ENCODE measurements around the gene EPRS1.

The EPRS1 gene

GRCh38 chr1:220007438-220007837, 38.9 kb downstream of the EPRS1 start:
- H3K27ac ChIP-seq, result peak overlapping the region; percentile 8
- no peak for TF ChIP-seq CTCF (IDR thresholded peaks at IDR 0.05)
- TF ChIP-seq ZFX (IDR thresholded peaks at IDR 0.05; ENCODE audit: borderline replicate concordance), result no peak

- no peak overlapping the region for H3K27ac ChIP-seq
Measured at GRCh38 chr1:220005489-220005888, 40.8 kb downstream of the EPRS1 start.

GRCh38 chr1:220003610-220004299, 42.5 kb downstream of the EPRS1 start:
- H3K27ac ChIP-seq, result no peak overlapping the region
- no peak for TF ChIP-seq CTCF (IDR thresholded peaks at IDR 0.05)
- no peak for TF ChIP-seq ZFX (IDR thresholded peaks at IDR 0.05; ENCODE audit: borderline replicate concordance)

More at GRCh38 chr1:220005489-220005888, 40.8 kb downstream of the EPRS1 start:
- TF ChIP-seq CTCF (IDR thresholded peaks at IDR 0.05), result no peak
- no peak for TF ChIP-seq ZFX (IDR thresholded peaks at IDR 0.05; ENCODE audit: borderline replicate concordance)

DNA sequence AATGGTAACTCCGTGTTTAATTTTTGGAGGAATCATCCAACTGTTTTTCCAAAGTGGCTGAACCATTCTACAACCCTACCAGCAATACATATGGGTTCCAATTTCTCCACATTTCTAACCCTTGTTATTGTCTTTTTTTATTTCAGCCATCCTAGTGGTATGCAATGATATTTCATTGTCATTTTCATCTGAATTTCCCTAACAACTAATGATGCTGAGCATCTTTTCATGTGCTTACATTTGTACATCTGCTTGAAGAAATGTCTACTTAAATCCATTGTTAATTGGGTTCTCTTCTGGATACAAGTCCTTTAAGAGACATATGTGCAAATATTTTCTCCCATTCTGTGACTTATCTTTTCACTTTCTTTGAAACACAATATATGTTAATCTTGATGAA, 43.3 kb downstream of the EPRS1 start:
- H3K27ac ChIP-seq, result no peak overlapping the region
- TF ChIP-seq CTCF (IDR thresholded peaks at IDR 0.05) (no peak), ZFX (IDR thresholded peaks at IDR 0.05; ENCODE audit: borderline replicate concordance) (no peak)

DNA sequence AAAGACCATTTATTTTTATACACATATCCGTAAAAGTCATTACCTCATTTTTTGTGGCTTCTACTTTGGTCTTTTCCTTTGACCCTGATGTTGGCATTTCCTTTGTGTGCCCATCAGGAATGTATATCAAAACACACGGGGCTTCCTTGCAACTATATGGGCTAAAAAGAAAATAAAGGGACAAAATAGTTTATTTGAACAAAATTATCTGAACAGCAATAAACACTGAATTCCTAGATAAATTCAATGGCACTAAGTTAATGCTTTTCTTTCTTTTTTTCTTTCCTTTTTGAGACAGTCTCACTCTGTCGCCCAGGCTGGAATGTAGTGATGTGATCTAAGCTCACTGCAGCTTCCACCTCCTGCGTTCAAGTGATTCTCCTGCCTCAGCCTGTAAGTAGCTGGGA, 45.2 kb downstream of the EPRS1 start:
- no peak overlapping the region for H3K27ac ChIP-seq
- TF ChIP-seq ZFX (IDR thresholded peaks at IDR 0.05; ENCODE audit: borderline replicate concordance) (no peak), CTCF (IDR thresholded peaks at IDR 0.05) (no peak)

DNA sequence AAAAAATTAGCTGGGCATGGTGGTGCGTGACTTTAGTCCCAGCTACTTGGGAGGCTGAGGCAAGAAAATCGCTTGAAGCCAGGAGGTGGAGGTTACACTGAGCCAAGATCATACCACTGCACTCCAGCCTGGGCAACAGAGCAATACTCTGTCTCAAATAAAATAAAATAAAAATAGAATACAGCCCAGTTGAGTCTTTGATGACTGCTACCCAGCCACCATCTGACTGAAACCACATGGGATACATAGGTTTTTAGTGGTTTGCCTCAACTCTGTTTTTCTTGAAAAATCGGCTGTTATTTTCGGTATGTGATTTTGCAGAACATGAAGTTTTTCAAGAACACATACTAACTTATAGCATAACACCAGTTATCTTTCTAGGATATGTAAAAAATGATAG, 46.5 kb downstream of the EPRS1 start:
- TF ChIP-seq ZFX (IDR thresholded peaks at IDR 0.05; ENCODE audit: borderline replicate concordance) (no peak), CTCF (IDR thresholded peaks at IDR 0.05) (no peak)
- H3K27ac ChIP-seq, result no peak overlapping the region
